Erythroblast (primary cell): Measurements from ENCODE around the gene EDEM2.

ENCODE experiments used
- GATA1 ChIP-seq: IDR thresholded peaks from 2 replicates; pipeline ENCODE4 v1.6.1; 2011; ENCODE audit warnings: low read depth, mild to moderate bottlenecking, control low read depth, low read length, moderate library complexity
- POLR2A ChIP-seq: IDR thresholded peaks from 2 replicates; pipeline ENCODE4 v1.6.1; 2011; ENCODE audit warnings: mild to moderate bottlenecking, low read length

DNA sequence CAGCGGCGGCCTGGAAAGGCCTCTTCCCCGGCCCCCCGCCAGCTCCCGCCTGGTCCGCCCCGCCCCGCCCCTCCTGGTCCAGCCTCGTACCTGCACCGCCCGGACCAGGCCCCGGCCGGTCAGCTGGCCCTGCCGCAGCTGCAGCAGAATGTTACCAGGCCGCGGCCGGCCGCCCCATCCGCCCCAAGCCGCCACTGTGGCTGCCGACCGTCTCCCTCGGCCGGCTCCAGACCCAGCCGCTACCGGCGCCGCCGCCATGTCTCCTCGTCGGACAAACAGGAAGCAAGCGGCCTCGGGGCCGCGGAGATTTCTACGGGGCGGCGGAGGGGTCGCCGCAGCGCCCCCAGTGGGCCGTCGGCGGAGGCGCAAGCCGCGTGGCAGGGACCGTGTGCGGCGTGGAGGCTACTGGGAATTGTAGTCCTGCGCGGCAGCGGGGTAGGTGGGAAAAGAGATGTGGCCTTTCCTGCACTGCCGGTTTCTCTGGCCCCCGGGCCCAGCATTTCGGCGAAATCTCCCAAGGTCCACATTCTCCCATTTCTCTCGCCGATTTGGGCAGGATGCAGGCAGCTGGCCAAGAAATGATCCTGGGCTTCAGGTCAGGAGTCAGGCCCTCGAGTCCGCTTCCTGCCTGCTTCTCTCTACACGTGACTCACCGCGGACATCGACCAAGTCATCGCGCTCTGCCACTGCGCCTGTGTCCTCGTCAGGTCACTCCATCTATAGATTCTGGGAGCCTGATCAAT is 54.4 kb downstream of the EDEM2 start, which contains the start of gene TRPC4AP:
- TF ChIP-seq POLR2A = peak; percentile 71
- no peak for TF ChIP-seq GATA1
